GM10266 (cell line): Measurements from ENCODE around the gene NOP9.

Experiments used
- DNase-seq: peaks from one replicate; pipeline ENCODE4 v3.0.0; 2012; ENCODE audit errors: extremely low spot score
- CTCF ChIP-seq: IDR thresholded peaks from 2 replicates; pipeline ENCODE4 v1.5.1; 2012; ENCODE audit warnings: mild to moderate bottlenecking, low read depth; ENCODE audit not compliant: control insufficient read depth, insufficient read depth; ENCODE audit errors: missing control alignments

NOP9 gene

GRCh38 chr14:24270537-24271133, 29.0 kb upstream of the NOP9 start:
- no peak for DNase-seq
- no peak for TF ChIP-seq CTCF

- DNase-seq: peak; percentile 94
- TF ChIP-seq CTCF: peak; percentile 98
Observed at GRCh38 chr14:24271134-24271833, 28.4 kb upstream of the NOP9 start, which contains the start of gene RABGGTA. Gene RABGGTA (minus strand): TSS chr14:24271597. CDS start chr14:24271115, 482 bp downstream.

GRCh38 chr14:24271834-24272263, 27.8 kb upstream of the NOP9 start:
- TF ChIP-seq CTCF: no peak
- no peak for DNase-seq

GRCh38 chr14:24272467-24272866, 27.2 kb upstream of the NOP9 start:
- DNase-seq: no peak
- TF ChIP-seq CTCF: no peak

- no peak for DNase-seq
- peak; percentile 16 for TF ChIP-seq CTCF
Observed at GRCh38 chr14:24273422-24273998, 26.1 kb upstream of the NOP9 start.

GRCh38 chr14:24274101-24274543, 25.5 kb upstream of the NOP9 start:
- no peak for TF ChIP-seq CTCF
- peak; percentile 71 for DNase-seq

- no peak for TF ChIP-seq CTCF
- no peak for DNase-seq
Observed at GRCh38 chr14:24277071-24277470, 22.6 kb upstream of the NOP9 start.
